Measurements from ENCODE around the gene GPR157.

GPR157 gene

GRCh38 chr1:9066945-9067807 is 61.7 kb downstream of the GPR157 start:
- no peaks in the 10 kb centered on the region for H3K36me3 ChIP-seq (ENCODE audit: low read depth)
- H3K27ac ChIP-seq (ENCODE audit: poor library complexity, severe bottlenecking) = no peak overlapping the region

GRCh38 chr1:9065213-9065751 is 63.6 kb downstream of the GPR157 start:
- no peak overlapping the region for H3K4me3 ChIP-seq (ENCODE audit: severe bottlenecking)
- peaks cover 5% of the 10 kb centered on the region for H3K4me1 ChIP-seq (ENCODE audit: insufficient read depth, poor library complexity, severe bottlenecking)
- no peak for TF ChIP-seq CTCF (IDR thresholded peaks at IDR 0.05; ENCODE audit: poor library complexity, severe bottlenecking)
- ATAC-seq (ENCODE audit: low read depth) (no peak), DNase-seq (ENCODE audit: low spot score) (no peak)
- no peak overlapping the region for H3K27ac ChIP-seq (ENCODE audit: poor library complexity, severe bottlenecking)
- no peaks in the 10 kb centered on the region for H3K9me3 ChIP-seq (ENCODE audit: severe bottlenecking)
- H3K27me3 ChIP-seq (ENCODE audit: insufficient read depth, poor library complexity, severe bottlenecking) = no peaks in the 10 kb centered on the region
- no peaks in the 10 kb centered on the region for H3K36me3 ChIP-seq (ENCODE audit: low read depth)

More at GRCh38 chr1:9066945-9067807, 61.7 kb downstream of the GPR157 start:
- Histone ChIP-seq H3K9me3 (ENCODE audit: severe bottlenecking) (no peaks in the 10 kb centered on the region), H3K4me1 (ENCODE audit: insufficient read depth, poor library complexity, severe bottlenecking) (peaks cover 5% of the 10 kb centered on the region), H3K27me3 (ENCODE audit: insufficient read depth, poor library complexity, severe bottlenecking) (no peaks in the 10 kb centered on the region), H3K4me3 (ENCODE audit: severe bottlenecking) (no peak overlapping the region)
- ATAC-seq (ENCODE audit: low read depth) (peak; percentile 79; the same call in 2 of the 3 replicates), DNase-seq (ENCODE audit: low spot score) (peak; percentile 64)
- TF ChIP-seq CTCF (IDR thresholded peaks at IDR 0.05; ENCODE audit: poor library complexity, severe bottlenecking) = no peak

- DNase-seq (ENCODE audit: low spot score) (no peak), ATAC-seq (ENCODE audit: low read depth) (no peak)
- Histone ChIP-seq H3K27ac (ENCODE audit: poor library complexity, severe bottlenecking) (no peak overlapping the region), H3K36me3 (ENCODE audit: low read depth) (no peaks in the 10 kb centered on the region), H3K9me3 (ENCODE audit: severe bottlenecking) (no peaks in the 10 kb centered on the region), H3K27me3 (ENCODE audit: insufficient read depth, poor library complexity, severe bottlenecking) (no peaks in the 10 kb centered on the region), H3K4me3 (ENCODE audit: severe bottlenecking) (no peak overlapping the region), H3K4me1 (ENCODE audit: insufficient read depth, poor library complexity, severe bottlenecking) (peaks cover 5% of the 10 kb centered on the region)
- TF ChIP-seq CTCF (IDR thresholded peaks at IDR 0.05; ENCODE audit: poor library complexity, severe bottlenecking) = no peak
These were observed 66.1 kb downstream of the GPR157 start for GRCh38 chr1:9062846-9063245.

- Histone ChIP-seq H3K27ac (ENCODE audit: poor library complexity, severe bottlenecking) (no peak overlapping the region), H3K27me3 (ENCODE audit: insufficient read depth, poor library complexity, severe bottlenecking) (no peaks in the 10 kb centered on the region)
- no peak for TF ChIP-seq CTCF (IDR thresholded peaks at IDR 0.05; ENCODE audit: poor library complexity, severe bottlenecking)
These were observed 66.9 kb downstream of the GPR157 start for GRCh38 chr1:9062021-9062471.

More at GRCh38 chr1:9062021-9062471, 66.9 kb downstream of the GPR157 start:
- DNase-seq (ENCODE audit: low spot score) (no peak), ATAC-seq (ENCODE audit: low read depth) (no peak)
- H3K4me3 ChIP-seq (ENCODE audit: severe bottlenecking) = no peak overlapping the region
- H3K4me1 ChIP-seq (ENCODE audit: insufficient read depth, poor library complexity, severe bottlenecking) = peaks cover under 1% of the 10 kb centered on the region
- H3K36me3 ChIP-seq (ENCODE audit: low read depth) = no peaks in the 10 kb centered on the region
- H3K9me3 ChIP-seq (ENCODE audit: severe bottlenecking) = no peaks in the 10 kb centered on the region

All from RWPE2 (cell line).